GM23248 (cell line): ENCODE measurements around the gene GRAMD1B.

Experiments
- EZH2 ChIP-seq: fragments of 200-600 bp; sonication (generic); IDR thresholded peaks from 2 replicates; pipeline ENCODE4 v1.6.1; 2018; ENCODE audit warnings: antibody characterized with exemption, mild to moderate bottlenecking; ENCODE audit not compliant: insufficient read depth, poor library complexity, severe bottlenecking
- EZH2phosphoT487 ChIP-seq: fragments of 200-600 bp; sonication (generic); IDR thresholded peaks from 2 replicates; pipeline ENCODE4 v1.6.1; 2018; ENCODE audit warnings: antibody characterized with exemption, moderate library complexity, mild to moderate bottlenecking, low read depth; ENCODE audit not compliant: insufficient read depth

DNA sequence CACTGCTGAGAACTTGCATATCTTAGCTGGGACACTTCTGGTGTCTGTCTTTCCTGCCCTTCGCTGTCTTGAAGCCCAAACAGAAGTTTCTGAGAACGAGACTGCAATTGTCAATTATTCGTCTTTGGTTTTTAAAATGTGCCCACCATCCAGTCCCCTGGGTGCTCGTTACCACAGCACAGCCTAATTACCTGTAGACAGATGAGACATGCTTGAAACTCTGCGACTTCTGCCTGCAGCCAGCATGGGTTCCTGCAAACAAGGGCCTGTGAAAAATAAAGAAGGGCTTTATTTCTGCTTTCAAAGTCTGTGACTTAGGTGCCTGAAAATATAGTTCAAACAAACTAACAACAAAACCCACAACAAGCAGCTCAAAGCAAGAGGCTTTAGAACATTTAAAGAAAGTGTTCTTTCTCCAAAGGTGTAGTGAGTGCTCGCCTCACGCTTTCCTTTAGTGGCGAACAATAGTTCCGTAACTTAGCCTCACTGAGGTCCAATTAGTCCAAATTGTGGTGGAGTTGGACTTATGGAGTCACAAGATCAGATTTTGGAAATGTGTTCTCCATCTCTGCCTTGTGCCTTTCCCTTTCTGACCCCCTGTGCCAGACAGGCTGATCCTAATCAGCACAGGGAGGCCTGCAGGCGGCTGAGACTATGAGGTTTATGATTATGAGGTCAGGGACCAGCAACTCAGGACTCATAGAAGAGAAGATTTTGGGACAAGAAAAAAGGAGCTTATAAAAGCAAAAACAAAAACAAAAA is 20.4 kb upstream of the GRAMD1B start:
- TF ChIP-seq EZH2 (no peak), EZH2phosphoT487 (no peak)
